Measurements from ENCODE around the gene AGRP. TPM values are rescaled to one million over a fixed set of nuclear protein-coding genes. Genes with fewer than 3 reads are reported as not detected.
"Not testable (repeated sequence)": the region's sequence is repeated elsewhere in the genome, so short reads cannot be mapped to it uniquely, and the experiment has no call there.

The AGRP gene
- polyA plus RNA-seq, 1 donor = 0.13 TPM

GRCh38 chr16:67504031-67505021 lies 21.0 kb upstream of the AGRP start:
- H3K9me3 ChIP-seq (ENCODE audit: control insufficient read depth, low read depth, low read length) = no peaks in the 10 kb centered on the region
- H3K27me3 ChIP-seq (ENCODE audit: control insufficient read depth, insufficient read depth, low read length) = no peaks in the 10 kb centered on the region
- H3K27ac ChIP-seq (ENCODE audit: low read length) = no peak overlapping the region
- 100% methylated on average over 1 of the region's 9 CpGs for WGBS (ENCODE audit: insufficient coverage, low lambda C conversion rate)
- H3K36me3 ChIP-seq (ENCODE audit: control insufficient read depth, insufficient read depth, low read length) = no peaks in the 10 kb centered on the region
- no peak for DNase-seq
- H3K4me1 ChIP-seq (ENCODE audit: control insufficient read depth, insufficient read depth, low read length) = no peaks in the 10 kb centered on the region
- no peak overlapping the region for H3K4me3 ChIP-seq (ENCODE audit: low read length)

- no peaks in the 10 kb centered on the region for H3K36me3 ChIP-seq (ENCODE audit: control insufficient read depth, insufficient read depth, low read length)
- no peak overlapping the region for H3K4me3 ChIP-seq (ENCODE audit: low read length)
- H3K9me3 ChIP-seq (ENCODE audit: control insufficient read depth, low read depth, low read length) = no peaks in the 10 kb centered on the region
- no peaks in the 10 kb centered on the region for H3K4me1 ChIP-seq (ENCODE audit: control insufficient read depth, insufficient read depth, low read length)
- DNase-seq = no peak
- no peak overlapping the region for H3K27ac ChIP-seq (ENCODE audit: low read length)
- no peaks in the 10 kb centered on the region for H3K27me3 ChIP-seq (ENCODE audit: control insufficient read depth, insufficient read depth, low read length)
- no CpG with 5 or more reads among the region's 4 CpGs for WGBS (ENCODE audit: insufficient coverage, low lambda C conversion rate)
Observed at GRCh38 chr16:67499106-67499505, 15.8 kb upstream of the AGRP start.

GRCh38 chr16:67490335-67491096 lies 7.2 kb upstream of the AGRP start:
- Histone ChIP-seq H3K36me3 (ENCODE audit: control insufficient read depth, insufficient read depth, low read length) (no peaks in the 10 kb centered on the region), H3K9me3 (ENCODE audit: control insufficient read depth, low read depth, low read length) (no peaks in the 10 kb centered on the region), H3K27ac (ENCODE audit: low read length) (no peak overlapping the region), H3K4me3 (ENCODE audit: low read length) (no peak overlapping the region), H3K27me3 (ENCODE audit: control insufficient read depth, insufficient read depth, low read length) (no peaks in the 10 kb centered on the region), H3K4me1 (ENCODE audit: control insufficient read depth, insufficient read depth, low read length) (peaks cover 9% of the 10 kb centered on the region)
- DNase-seq = no peak
- WGBS (ENCODE audit: insufficient coverage, low lambda C conversion rate) = 100% methylated on average over 3 of the region's 8 CpGs

GRCh38 chr16:67489401-67490083 lies 6.2 kb upstream of the AGRP start:
- WGBS (ENCODE audit: insufficient coverage, low lambda C conversion rate) = no CpG with 5 or more reads among the region's 4 CpGs
- no peak for DNase-seq
- Histone ChIP-seq H3K36me3 (ENCODE audit: control insufficient read depth, insufficient read depth, low read length) (no peaks in the 10 kb centered on the region), H3K9me3 (ENCODE audit: control insufficient read depth, low read depth, low read length) (no peaks in the 10 kb centered on the region), H3K4me1 (ENCODE audit: control insufficient read depth, insufficient read depth, low read length) (peaks cover 9% of the 10 kb centered on the region), H3K27me3 (ENCODE audit: control insufficient read depth, insufficient read depth, low read length) (no peaks in the 10 kb centered on the region), H3K27ac (ENCODE audit: low read length) (peak overlapping the region; percentile 18), H3K4me3 (ENCODE audit: low read length) (no peak overlapping the region)

GRCh38 chr16:67487561-67487960 lies 4.2 kb upstream of the AGRP start:
- DNase-seq; H3K9me3 ChIP-seq (ENCODE audit: control insufficient read depth, low read depth, low read length); H3K4me1 ChIP-seq (ENCODE audit: control insufficient read depth, insufficient read depth, low read length); H3K27me3 ChIP-seq (ENCODE audit: control insufficient read depth, insufficient read depth, low read length); H3K27ac ChIP-seq (ENCODE audit: low read length); H3K4me3 ChIP-seq (ENCODE audit: low read length); H3K36me3 ChIP-seq (ENCODE audit: control insufficient read depth, insufficient read depth, low read length): not testable (repeated sequence)
- WGBS (ENCODE audit: insufficient coverage, low lambda C conversion rate) = no CpG with 5 or more reads among the region's 4 CpGs

GRCh38 chr16:67486805-67487204 lies 3.5 kb upstream of the AGRP start:
- no peaks in the 10 kb centered on the region for H3K9me3 ChIP-seq (ENCODE audit: control insufficient read depth, low read depth, low read length)
- H3K27me3 ChIP-seq (ENCODE audit: control insufficient read depth, insufficient read depth, low read length) = no peaks in the 10 kb centered on the region
- no CpG with 5 or more reads among the region's 3 CpGs for WGBS (ENCODE audit: insufficient coverage, low lambda C conversion rate)
- H3K27ac ChIP-seq (ENCODE audit: low read length) = no peak overlapping the region
- peaks cover 15% of the 10 kb centered on the region for H3K4me1 ChIP-seq (ENCODE audit: control insufficient read depth, insufficient read depth, low read length)
- no peak overlapping the region for H3K4me3 ChIP-seq (ENCODE audit: low read length)
- H3K36me3 ChIP-seq (ENCODE audit: control insufficient read depth, insufficient read depth, low read length) = peaks cover 2% of the 10 kb centered on the region
- DNase-seq = no peak

- Histone ChIP-seq H3K27me3 (ENCODE audit: control insufficient read depth, insufficient read depth, low read length) (no peaks in the 10 kb centered on the region), H3K4me1 (ENCODE audit: control insufficient read depth, insufficient read depth, low read length) (peaks cover 17% of the 10 kb centered on the region), H3K4me3 (ENCODE audit: low read length) (no peak overlapping the region), H3K9me3 (ENCODE audit: control insufficient read depth, low read depth, low read length) (no peaks in the 10 kb centered on the region), H3K36me3 (ENCODE audit: control insufficient read depth, insufficient read depth, low read length) (peaks cover 2% of the 10 kb centered on the region), H3K27ac (ENCODE audit: low read length) (no peak overlapping the region)
- no CpG with 5 or more reads among the region's 12 CpGs for WGBS (ENCODE audit: insufficient coverage, low lambda C conversion rate)
- DNase-seq = no peak
Observed at GRCh38 chr16:67483731-67484525, 581 bp upstream of the AGRP start.

GRCh38 chr16:67482233-67482924 lies 968 bp downstream of the AGRP start:
- no CpG with 5 or more reads among the region's 25 CpGs for WGBS (ENCODE audit: insufficient coverage, low lambda C conversion rate)
- peaks cover 22% of the 10 kb centered on the region for H3K4me1 ChIP-seq (ENCODE audit: control insufficient read depth, insufficient read depth, low read length)
- H3K27me3 ChIP-seq (ENCODE audit: control insufficient read depth, insufficient read depth, low read length) = no peaks in the 10 kb centered on the region
- H3K36me3 ChIP-seq (ENCODE audit: control insufficient read depth, insufficient read depth, low read length) = peaks cover 2% of the 10 kb centered on the region
- H3K9me3 ChIP-seq (ENCODE audit: control insufficient read depth, low read depth, low read length) = no peaks in the 10 kb centered on the region
- H3K4me3 ChIP-seq (ENCODE audit: low read length) = no peak overlapping the region
- H3K27ac ChIP-seq (ENCODE audit: low read length) = no peak overlapping the region
- DNase-seq = no peak

GRCh38 chr16:67481561-67482232 lies 1.6 kb downstream of the AGRP start:
- 60% methylated on average over 3 of the region's 17 CpGs for WGBS (ENCODE audit: insufficient coverage, low lambda C conversion rate)
- no peaks in the 10 kb centered on the region for H3K9me3 ChIP-seq (ENCODE audit: control insufficient read depth, low read depth, low read length)
- DNase-seq = peak in 1 of 2 donors; percentile 41
- peak overlapping the region; percentile 77 for H3K27ac ChIP-seq (ENCODE audit: low read length)
- peak overlapping the region; percentile 35 for H3K4me3 ChIP-seq (ENCODE audit: low read length)
- H3K36me3 ChIP-seq (ENCODE audit: control insufficient read depth, insufficient read depth, low read length) = peaks cover 2% of the 10 kb centered on the region
- H3K27me3 ChIP-seq (ENCODE audit: control insufficient read depth, insufficient read depth, low read length) = no peaks in the 10 kb centered on the region
- H3K4me1 ChIP-seq (ENCODE audit: control insufficient read depth, insufficient read depth, low read length) = peaks cover 22% of the 10 kb centered on the region

All from large intestine (tissue), 3 donors.